ENCODE results near the gene ZNF414.

GRCh38 chr19:8525401-8525684 lies 11.4 kb upstream of the ZNF414 start:
- TF ChIP-seq, protein P1, sequence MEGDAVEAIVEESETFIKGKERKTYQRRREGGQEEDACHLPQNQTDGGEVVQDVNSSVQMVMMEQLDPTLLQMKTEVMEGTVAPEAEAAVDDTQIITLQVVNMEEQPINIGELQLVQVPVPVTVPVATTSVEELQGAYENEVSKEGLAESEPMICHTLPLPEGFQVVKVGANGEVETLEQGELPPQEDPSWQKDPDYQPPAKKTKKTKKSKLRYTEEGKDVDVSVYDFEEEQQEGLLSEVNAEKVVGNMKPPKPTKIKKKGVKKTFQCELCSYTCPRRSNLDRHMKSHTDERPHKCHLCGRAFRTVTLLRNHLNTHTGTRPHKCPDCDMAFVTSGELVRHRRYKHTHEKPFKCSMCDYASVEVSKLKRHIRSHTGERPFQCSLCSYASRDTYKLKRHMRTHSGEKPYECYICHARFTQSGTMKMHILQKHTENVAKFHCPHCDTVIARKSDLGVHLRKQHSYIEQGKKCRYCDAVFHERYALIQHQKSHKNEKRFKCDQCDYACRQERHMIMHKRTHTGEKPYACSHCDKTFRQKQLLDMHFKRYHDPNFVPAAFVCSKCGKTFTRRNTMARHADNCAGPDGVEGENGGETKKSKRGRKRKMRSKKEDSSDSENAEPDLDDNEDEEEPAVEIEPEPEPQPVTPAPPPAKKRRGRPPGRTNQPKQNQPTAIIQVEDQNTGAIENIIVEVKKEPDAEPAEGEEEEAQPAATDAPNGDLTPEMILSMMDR (IDR thresholded peaks at IDR 0.05; ENCODE audit: poor library complexity, severe bottlenecking): peak; percentile 74
- TF ChIP-seq MXI1 (conservative IDR thresholded peaks at IDR 0.05; ENCODE audit: poor library complexity, severe bottlenecking) (no peak), REST (IDR thresholded peaks at IDR 0.05; ENCODE audit: borderline replicate concordance) (no peak), EP300 (conservative IDR thresholded peaks at IDR 0.05; ENCODE audit: poor library complexity, severe bottlenecking) (peak; percentile 41), EZH2 (IDR thresholded peaks at IDR 0.05; ENCODE audit: borderline replicate concordance, insufficient read depth, low read length, poor library complexity, severe bottlenecking) (no peak)
